HG03045 (cell line): ENCODE measurements around the gene MAST4.

ENCODE experiments used
- ATAC-seq: cut with Tn5 transposase; IDR thresholded peaks from one replicate; pipeline ENCODE4 v1.9.1; 2021; ENCODE audit warnings: mild to moderate bottlenecking, moderate library complexity; ENCODE audit not compliant: unreplicated experiment

MAST4 gene

DNA sequence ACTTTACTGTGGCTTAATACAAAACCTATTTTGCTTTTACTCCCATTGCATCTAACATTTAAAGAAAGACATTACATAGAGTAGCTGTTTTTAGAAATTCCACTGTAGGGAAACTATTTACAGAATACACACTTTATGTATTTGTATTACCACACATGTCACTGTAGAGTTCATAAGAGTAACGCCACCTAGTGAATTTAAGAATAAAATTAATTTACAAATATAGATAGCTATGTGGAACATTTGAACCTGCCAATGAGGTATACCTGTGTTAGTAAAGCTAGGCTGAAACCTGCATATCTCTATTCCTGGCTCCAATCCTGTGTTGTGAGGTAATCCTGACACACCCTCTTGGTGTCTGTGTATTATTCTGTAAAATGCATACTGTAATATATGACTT, 234.4 kb downstream of the MAST4 start:
- ATAC-seq: no peak

DNA sequence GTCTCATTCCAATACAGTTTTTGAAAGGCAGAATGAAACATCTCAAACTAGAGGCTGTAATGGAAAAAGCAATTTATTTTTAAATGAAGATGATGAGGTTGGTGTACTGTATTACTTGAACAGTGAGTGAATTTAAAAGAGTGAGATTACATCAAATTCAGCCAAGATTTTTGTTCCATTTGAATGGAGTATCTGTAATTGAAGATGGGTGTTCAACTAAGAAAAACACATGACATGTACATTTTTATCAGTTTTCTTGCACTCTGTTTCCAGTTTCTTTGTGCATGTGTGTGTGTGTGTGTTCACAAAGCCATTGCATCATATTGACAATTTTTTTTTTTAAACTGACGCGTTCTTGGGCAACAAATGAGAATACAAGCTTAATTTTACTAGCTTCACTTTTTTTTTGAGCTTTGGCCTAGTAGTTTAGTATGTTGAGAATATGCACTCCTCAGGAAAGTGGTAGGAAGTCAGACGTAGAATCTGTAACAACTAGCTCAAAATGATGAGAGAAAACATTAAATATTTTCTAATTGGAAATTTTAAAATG, 243.5 kb downstream of the MAST4 start:
- no peak for ATAC-seq

DNA sequence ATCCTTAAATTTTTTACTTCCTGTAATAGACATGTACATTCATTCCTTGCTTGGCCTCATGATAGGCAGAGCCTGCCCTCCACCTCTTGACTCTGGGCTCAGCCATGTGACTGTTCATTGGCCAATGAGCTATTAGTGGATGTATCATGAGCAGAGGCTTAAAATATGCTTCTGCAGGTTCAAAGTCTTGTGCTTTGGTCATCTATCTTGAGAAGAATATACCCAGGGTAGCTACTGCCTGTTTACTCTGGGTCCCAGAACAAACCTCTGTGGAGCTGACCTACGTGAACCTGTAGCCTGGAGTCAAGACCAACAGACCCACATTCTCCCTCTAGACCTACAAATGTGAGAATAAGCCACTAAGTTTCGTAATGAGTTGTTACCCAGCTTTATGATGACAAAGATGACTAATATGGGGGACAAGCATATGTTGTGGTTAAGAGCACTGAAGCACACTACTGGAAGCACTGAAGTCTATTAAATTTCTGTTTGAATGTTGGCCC, 244.4 kb downstream of the MAST4 start:
- peak; percentile 100 for ATAC-seq

DNA sequence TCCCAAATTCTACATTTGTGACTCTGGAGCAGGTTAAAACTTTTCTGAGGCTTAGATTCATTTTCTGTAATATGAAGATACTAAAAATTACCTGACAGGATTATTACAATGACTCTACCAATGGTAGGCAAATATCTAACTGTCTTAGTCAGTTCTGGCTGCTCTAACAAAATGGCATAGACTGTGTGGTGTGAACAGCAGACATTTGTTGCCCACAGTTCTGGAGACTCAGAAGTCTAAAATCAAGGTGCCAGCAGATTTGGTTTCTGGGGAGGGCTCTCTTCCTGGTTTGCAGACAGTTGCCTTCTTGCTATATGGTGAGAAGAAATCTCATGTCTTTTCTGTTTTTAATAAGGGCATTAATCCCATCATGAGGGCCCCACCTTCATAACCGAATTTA, 245.1 kb downstream of the MAST4 start:
- no peak for ATAC-seq

DNA sequence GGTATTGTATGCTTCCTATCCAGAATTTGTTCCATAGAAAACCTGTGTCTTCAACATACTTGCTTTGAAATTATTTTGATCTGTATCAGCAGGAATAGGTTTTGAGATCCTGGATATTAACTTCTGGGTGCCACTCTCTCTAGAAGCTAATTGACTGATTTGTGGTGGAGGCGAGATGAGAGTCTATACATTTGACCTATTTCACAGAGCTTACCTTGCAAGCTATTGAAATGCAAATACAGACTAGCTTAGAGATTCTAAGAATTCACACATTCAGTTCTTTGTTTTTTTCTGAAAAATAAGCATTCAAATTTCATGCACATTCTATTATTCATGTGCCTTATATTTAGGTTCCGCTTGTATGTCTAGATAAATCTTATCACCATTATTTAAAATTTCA, 246.3 kb downstream of the MAST4 start:
- no peak for ATAC-seq

DNA sequence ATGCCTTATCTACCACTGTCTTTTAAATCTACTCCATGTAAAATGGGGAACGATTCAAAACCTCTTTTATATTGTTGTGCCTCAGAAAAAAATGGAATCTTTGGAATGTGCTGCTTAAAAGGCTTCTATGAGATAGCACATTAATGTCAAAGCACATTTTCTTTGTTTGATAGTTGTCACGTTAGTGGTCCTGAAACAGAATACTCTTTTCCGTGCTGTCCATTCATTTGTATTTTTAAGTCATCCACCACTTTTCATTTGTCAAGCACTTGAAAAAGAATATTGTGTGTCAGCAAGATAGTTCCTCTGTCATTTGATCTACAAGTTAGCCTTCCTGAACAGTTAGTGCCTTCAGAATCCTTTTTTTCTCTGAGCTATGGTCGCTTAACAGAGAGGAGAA, 246.9 kb downstream of the MAST4 start:
- ATAC-seq: no peak

DNA sequence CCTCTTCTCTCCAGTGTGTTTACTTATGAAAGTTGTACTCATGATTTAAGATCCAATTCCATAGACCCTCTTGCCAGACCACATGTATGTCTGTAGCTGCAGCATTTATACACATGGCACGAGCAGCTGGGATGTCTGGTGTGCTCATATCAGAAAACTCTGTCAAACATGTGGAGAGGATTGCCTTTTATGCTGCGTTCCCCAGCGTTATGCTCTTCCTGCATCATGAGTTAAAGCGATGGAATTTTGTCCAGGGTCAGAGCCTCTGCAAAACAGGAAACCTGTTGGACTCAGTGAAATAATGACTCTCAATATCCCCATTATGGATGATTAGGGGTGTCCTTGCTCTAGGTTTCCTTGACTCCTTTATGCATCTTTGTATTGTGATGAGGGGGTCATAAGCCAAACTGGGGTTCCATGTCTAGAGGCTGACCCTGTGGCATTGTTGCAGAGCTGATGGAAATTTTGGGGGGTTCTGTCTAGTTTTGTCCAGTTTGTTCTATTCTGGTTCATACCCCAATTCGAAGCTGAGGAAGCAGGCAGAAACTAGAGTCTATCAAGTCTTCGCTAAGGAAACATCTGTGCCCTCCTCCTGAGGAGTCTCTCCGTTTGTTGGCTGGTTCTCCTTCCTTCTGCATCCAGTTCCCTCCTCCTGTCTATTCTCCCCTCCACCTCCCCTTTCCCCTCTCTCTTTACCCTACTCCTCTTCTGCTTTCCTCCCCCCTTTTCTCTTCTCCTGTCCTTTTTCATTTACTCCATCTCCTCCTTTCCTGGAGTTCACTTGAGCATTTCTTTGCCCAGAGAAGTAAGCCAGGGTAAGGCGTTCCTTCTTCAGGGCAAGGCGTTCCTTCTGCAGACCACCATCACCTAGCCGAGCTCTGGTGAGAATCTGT, 252.8 kb downstream of the MAST4 start:
- ATAC-seq: no peak

DNA sequence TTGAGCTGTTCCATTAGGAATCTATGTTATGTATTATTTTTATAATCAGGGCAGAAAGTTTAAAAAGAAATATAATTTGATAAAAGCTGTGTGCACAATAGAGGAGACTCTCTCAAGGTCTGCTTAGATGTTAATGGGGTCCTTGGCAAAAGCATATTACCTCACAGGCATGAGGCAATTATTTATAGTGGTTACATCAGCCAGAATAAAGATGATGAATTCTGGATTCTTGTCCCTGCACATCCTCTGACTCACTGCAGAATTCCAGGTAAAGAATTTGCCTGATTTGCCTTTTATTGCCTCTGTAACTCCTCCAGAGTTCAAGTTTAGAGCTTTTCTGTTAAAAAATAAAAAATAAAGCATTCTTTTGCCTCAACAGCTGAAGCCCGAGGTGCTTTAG, 253.6 kb downstream of the MAST4 start:
- no peak for ATAC-seq

DNA sequence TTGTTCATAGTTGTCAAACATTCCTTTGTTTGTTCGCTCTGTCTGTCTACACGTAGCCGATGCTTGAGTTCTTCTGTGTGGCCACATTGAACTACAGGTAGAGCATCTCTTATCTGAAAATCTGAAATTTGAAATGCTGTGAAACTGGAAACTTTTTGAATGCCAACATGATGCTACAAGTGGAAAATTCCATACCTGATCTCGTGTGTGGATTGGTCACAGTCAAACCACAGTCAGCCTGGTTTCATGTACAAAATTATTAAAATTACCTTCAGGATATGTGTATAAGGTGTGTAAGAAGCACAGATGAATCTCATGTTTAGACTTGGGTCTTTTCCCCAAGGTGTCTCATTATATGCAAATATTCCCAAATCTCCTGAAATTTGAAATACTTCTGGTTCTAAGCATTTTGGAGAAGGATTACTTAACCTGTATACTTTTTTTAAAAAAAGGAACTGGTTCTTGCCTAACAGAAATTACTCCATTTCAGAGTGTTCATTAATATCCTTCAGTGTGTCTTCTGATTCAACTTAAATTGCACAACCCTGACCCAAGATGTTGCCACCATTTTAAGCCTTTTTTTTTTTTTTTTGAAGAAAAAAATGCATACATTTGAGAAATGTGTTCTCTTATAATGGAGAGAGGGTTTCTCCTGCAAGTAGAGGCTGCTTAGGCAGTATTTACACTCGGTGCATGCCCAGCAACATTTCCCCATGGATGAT, 254.3 kb downstream of the MAST4 start:
- no peak for ATAC-seq

DNA sequence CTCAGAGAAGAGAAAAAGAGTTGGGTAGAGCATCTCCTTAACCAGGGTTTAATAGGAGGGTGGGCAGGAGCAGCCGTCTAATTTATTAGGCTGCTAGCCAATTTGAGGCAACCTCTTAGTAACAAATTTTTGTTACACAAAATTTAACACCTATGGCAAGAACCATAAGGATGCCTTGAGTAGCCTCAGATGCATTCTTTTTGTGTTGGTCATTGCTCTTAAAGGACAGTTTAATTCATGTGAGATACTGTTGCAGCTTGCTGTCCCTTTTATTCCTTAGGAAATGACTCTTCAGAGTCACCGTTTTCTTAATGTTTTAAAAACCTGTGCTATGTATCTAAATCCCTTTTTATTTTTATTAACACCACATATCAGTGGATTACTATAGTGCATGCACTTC, 255.1 kb downstream of the MAST4 start:
- no peak for ATAC-seq

DNA sequence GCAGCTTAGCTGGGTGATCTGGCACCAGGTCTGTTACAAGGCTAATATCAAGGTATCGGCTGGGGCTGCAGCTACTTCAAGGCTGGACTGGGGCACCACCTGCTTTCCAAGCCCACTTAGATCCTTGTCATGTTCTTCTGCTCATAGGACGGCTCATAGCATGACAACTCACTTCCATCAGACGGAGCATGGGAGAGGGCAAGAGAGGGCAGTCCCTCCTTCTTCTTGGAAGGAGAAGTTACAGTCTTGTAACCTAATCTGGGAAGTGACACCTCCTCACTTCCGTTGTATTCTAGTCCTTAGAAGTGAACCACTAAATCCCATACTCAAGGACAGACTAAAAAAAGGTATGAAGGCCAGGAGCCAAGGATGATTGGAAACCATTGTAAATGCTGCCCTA, 258.2 kb downstream of the MAST4 start:
- no peak for ATAC-seq

DNA sequence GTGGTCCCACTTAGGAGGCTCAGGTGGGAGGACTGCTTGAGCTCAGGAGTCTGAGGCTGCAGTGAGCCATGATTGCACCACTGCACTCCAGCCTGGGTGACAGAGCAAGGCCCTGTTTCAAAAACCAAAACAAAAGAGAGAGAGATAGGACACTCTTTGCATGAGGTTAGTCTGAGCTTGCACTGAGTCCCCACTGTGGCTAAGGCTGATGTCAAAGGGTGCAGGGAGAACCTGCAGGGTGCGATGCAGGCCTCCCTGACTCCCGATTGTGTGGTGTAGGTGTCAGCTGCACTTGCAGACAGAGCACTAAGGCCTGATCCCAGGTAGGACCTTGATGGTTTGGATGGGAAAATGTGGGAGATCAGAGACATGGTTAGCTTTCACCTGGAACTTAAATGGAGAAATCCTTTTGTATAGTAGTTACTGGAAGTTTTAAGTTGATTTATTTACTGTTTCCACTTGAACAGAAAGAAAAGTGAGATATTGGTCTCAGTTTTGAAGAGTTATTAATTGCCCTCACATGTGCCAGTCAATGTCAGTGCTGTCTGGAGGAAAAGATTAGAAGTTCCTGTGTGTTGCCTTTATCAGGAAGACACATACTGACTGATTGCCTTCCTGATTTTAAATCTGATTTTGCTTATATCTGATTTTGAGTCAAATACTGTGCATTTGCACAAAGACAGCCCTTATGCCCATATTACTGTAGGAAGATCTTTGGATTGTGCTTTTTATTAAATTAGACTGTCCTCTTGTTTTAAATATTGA, 260.0 kb downstream of the MAST4 start:
- no peak for ATAC-seq

DNA sequence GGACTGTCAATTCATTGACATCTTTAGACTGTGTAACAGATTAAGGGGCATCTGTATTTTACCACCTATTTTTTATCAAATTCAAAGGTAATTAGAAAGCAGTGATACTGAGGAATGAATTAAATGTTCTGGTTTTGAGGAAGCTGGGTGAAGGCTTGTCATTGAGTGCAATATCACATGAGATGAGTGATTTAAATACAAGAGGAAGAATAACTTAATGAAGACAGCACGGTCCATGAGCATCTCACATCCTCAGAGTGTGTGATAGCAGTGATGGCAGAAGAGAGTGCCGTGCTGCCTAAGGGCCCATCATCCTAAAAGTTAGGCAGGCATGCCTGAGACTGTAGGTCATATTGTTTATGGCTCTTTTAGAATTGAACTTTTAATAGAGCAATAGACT, 263.3 kb downstream of the MAST4 start:
- no peak for ATAC-seq

DNA sequence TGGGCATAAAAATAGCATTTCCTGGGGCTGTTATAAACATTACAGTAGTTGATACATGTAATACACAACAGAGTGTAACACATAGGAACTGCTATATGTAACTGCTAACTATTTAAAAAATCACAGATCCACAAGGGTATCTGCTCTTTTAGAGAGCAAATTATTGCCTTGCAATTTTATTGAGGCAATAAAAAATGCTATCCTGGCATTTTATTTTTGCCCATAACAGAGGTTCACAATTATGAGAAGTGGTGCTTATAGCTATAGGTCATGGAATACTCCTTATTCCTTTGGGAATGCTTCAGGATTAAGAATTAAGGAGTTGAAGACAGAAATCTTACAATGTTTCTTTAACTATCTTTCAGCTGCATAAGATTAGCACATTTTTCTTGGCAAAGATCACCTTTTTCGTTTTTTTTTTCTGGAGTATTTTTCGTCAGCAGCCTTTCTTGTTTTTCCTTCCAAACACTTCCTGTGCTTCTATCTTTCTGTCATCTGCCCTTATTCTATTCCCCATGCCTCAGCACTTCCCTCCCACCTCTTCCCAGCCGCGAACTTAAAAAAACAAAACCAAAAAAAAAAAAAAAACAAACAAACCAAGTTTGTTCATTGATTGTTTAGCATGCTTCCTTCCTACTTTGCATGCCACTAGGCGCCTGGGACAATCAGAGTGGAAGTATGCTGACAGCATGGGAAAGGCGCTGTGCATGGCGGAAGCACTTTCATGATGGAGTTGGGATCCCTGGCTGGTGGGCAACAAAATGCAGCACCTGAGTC, 264.2 kb downstream of the MAST4 start:
- no peak for ATAC-seq

DNA sequence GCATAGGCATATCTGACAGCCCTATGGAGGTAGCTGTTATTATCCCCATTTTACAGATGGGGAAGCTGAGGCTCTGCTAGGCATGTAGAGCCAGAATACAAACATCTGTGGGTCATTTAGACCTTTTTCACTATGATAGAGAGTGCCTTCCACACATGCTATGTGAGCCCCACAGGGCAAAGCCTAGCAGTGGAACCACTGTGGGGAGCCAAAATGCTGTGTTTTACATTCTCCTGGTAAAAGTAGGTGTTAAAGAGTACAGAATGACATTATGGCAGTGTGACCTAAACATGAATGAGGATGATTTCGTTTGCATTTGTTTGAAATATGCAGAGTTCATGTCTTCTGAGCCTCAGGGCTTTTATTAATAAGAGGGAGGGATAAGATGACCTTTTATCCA, 265.2 kb downstream of the MAST4 start:
- ATAC-seq: no peak

DNA sequence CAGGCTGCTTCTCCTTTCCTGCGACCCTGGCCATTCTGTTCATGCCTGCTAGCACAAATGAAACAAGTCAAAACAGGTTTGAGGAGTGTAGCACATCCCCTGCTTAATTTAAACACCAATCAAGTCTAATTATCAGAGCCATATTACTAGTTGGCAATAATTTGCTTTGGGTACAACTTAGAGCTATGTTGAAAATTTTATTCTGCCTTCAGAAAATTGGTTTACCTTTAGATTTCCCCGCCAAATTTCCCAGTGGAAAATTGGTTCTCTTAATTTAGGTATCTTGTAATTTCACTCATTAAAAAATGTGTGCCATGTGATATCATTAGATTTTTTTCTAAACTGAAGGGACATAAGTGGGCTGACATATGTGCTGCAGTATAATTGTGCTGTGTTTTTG, 265.8 kb downstream of the MAST4 start:
- no peak for ATAC-seq

DNA sequence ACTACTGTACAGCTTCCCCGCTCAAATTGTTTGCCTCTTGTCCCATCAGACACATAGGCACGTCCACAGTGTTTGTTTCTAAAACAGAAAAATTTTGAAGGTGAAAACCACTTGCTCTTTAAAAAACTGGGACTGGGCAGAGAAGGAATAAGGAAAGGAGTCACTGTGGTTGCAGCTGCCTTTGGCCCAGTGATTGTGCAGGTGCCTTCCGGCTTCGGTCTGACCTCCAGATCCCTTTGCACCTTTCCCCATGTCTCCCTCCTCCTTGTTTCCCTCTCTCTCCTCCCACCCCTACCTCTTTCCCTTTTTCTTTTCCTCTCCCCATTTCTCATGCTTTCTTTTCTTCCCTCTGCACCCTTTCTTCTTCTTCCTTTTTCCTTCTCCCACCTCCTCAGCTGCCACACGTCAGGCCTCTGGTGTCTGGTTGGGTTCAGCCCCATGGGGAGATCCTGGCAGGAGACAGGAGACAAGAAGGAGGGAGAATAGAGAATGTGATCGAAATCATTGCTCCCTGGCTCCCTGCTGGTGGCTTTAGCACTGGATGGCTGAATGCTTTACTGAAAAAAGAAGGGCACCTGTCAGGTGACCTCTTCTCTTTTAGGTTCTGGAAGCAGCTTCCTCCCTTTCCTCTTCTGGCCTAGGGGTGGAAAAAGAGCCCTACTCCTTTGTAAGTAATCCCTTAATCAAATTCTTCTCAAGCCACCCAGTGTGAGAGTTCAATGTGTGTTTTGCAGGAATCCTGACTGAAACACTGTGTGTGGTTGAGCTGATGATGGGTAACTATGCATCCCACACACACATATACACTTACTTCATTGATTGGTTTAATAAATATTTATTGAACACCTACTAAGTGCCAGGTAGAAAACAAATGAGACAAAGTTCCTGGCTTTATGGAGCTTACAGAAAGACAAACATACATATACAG, 267.3 kb downstream of the MAST4 start:
- no peak for ATAC-seq

DNA sequence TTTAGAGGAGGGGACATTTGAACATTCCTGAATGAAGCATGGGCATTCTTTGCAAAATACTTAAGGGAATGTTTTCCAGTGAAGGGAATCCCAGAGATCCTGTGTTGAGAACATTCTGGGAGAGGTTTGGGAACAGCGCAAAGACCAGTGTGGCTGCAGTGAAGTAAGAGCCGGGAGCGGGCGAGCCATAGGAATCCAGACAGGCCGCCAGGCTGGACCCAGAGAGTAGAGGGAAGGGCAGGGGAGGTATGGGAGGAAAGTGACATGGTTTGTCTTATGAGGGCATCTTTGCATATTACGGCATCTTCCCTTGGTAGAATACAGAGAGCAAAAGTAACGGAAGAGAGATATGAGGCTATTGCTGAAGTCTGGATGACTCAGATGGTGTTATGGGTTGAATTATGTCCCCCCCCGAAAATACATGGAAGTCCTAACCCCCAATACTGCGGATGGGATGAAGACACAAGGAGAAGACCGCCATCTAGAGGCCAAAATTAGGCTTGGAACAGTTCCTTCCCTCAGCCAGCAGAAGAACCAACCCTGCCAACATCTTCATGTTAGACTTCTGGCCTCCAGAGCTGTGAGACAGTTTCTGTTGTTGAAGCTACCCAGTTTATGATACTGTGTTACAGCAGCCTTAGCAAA, 268.2 kb downstream of the MAST4 start:
- no peak for ATAC-seq
